Activated CD4-positive, CD25-positive, alpha-beta regulatory T cell treated with anti-CD3 and anti-CD28 coated beads, Interleukin-2, amount 50 U/mL, for 16 hours (primary cell): ENCODE measurements around the gene NOS1AP.
"Not testable (repeated sequence)": the region's sequence is repeated elsewhere in the genome, so short reads cannot be mapped to it uniquely, and the experiment has no call there.

Source experiments
- DNase-seq: peaks from one replicate; pipeline ENCODE4 v3.0.0-alpha.2; 2020; ENCODE audit warnings: low read depth, low spot score

The NOS1AP gene

DNA sequence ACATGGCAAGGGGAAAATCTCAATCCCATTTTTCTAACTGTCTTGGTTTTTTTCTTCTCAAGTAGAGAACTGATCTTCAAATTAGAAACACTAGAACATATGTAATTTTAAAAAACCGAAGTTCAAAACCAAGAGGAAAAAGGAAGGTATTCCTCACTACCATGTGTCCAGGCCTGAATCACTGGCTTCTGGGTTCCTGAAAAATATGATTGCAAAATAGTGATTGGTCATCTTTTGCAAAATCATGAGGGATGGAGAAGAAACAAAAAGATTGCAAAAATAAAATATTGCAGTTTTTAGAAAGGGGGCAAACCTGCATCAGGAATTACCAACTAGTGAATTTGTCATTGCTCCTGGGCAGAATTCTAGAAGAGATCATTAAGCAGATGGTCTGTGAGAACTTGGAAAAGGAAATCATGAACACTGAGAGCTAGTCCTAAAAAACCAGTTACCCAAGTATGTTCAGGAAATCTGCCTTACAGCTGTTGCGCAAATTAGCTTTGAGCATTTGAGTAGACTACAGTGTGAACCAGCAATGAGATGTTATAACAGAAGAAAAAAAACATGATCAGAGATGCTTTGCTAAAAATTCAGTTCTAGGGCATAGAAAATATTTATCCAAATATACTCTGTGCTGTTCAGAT is 257.8 kb downstream of the NOS1AP start:
- no peak for DNase-seq

DNA sequence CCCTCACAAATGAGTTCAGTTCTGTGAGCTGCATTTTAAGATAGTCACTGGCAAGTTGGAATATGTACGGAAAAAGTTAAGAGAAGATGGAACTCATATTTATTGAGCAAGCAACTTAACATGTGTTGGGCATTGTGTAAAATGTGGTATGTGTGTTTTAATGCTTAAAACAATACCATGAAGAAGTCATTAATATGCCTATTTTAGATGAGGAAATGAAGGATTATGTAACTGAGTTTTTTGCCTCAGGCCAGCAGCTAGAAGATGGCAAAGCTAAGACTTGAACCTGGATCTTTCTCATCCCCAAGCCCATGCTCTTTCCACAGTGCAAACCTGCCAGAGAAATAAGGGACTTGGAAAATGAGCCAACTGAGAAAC is 258.3 kb downstream of the NOS1AP start:
- DNase-seq = no peak

DNA sequence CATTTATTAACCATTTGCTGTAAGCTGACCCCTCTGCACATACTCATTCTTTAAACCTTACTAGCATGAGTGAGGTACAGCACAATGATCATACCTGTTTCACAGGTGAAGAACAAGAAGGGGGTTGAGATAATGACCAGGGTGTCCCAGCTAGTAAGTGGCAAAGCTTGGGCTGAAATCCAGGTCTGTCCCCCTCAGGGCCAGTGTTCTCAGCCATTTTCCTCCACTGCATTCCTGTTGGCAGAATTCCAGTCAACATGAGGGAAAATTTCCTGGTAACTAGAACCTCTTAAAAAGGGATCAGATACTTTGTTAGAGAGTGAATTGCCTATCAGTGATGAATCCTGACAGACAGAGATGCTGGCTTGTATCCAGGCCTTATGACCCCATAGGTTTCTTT is 259.0 kb downstream of the NOS1AP start:
- no peak for DNase-seq

DNA sequence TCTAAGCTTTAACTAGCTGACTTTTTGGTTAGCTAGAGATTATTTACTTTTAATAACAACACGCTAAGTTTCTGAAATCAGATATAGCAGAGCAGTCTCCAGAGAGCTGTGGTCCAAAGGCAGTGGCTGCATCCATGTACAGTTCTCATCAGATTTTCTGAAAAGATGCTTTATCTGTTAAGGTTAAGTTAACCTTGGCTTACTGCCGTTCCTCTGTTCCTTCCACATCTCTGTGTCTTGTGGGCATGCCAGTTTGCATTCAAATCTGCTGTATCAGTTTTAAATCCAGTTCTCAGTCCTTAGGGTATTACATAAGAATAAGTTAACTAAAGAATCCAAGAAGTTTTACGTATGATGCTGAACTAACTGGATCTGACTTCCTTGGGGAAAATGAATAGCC is 260.3 kb downstream of the NOS1AP start:
- DNase-seq = no peak

DNA sequence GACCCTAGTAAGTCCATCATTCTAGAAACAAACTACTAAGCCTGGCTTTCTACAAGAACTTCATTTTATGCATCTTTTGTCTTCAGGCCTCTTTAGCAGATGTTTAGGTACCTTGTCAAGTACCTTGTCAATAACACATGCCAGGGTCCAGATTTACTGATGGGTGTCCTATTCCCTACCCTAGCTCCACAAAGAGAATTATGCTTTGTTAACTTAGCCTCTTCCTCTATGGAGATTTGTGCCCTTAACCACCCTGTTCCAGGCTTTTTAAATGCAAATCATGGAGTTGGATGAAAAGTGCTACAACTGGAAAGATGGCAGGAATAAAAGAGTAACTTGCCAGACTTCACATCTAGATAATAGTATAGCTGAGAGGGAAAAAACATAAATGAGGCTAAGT is 264.5 kb downstream of the NOS1AP start:
- DNase-seq = no peak

DNA sequence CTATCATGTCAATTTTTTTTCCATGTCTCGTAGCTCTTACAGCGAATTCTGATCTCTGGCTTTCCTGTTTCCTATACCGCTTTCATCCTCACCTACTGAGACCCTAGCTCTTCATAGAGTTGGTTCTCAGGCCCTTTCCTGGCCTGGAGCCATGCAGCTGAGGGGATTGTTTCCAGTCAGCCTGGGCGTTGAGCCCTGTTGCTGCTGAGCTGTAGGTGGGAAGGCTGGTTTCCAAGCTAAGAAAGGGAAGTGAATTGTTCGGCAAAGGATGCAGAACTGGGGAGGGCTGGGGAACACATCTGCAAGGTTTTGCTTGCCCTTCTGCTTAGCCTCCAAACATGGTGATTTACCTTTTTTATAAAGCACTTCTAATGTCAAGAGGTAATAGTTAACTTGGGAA is 265.6 kb downstream of the NOS1AP start:
- no peak for DNase-seq

DNA sequence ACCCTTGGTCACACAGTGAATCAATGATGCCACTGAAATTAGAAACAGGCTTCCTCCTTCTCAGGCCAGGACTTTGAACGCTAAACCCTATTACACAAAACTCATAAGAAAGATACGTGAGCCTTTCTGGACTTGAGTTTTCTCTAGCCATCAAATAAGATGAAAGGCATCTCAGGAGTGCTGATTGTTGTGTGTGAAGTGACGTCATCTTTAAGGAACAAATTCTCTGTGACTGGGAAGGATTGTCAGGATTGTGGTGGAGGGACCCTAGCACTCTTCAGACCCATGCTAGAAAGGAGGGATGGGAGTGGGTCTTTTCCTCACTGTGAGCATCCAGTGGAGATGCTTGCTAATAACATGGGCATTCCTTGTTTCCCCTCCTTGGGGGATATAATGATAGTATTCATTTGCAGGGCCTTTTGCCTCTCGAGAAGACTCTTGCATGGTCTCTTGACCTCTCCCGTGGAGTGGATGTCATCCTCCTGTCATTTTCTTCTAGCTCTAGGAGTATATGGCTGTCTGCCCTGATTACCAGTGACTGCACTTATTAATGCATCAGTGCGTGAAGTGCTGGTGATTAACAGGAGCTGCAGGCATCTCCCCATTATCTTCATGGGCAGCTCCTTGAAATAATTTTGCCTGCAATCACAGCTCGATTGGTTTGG is 267.3 kb downstream of the NOS1AP start:
- no peak for DNase-seq

DNA sequence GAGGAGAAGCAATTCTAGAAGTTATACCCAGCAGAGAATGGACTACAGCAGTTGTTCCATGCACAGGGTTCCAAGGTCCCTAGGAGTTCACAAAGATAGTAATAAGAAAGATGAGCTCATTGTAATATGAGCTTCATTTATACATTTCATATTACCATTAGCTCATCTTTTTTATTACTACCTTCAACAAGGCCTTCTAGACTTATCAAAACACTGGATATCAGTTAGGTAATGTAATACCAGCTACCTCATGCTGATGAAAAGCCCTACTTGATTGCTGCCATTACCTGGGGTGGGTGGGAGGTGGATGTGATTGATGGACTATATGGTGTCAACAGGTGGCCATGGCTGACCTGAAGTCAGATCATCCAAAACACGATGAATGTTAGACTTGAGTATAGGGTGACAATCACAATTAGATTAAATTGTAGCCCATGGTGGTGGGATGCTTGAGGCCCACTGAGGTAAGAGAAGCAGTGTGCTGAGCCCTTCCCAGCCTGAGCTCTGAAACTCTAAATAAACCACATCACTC is 273.0 kb downstream of the NOS1AP start:
- DNase-seq = no peak

DNA sequence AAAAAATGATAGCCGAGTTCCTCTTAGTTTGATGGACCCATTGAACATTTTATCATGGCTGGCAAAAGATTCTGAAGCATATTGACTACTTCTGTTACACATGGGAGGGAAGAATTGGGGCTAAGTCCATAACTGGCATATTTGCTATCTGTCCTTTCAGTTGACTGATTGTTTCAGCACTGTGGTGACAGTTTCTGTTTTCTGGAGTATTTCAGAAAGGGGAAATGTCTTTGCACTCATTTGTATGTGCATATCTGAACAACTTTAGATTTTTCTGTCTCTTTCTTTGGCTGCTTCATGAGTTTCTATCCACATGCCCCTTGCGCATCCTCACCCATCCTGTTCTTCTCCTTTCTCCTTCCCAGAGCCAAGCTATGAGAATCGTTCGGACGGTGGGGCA is 274.0 kb downstream of the NOS1AP start:
- DNase-seq = no peak

DNA sequence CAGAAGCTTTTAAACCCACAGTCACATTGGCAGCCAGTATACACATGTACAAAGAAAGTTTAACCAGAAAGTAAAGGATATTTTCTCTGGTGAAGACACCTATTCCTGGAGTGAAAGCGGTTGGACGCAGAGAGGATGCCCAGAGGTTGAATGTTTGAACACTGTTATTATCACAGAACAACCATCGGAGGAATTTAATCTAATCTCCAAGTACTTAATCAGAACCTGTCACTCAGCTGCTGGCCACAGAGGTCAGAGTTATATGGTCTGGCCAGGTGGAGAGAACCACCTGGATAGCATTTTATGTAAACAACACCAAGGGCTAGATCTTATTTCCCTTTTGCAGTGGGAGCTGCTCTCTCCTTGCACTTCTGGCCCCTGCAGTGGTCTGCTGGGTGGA is 277.8 kb downstream of the NOS1AP start:
- DNase-seq = no peak

DNA sequence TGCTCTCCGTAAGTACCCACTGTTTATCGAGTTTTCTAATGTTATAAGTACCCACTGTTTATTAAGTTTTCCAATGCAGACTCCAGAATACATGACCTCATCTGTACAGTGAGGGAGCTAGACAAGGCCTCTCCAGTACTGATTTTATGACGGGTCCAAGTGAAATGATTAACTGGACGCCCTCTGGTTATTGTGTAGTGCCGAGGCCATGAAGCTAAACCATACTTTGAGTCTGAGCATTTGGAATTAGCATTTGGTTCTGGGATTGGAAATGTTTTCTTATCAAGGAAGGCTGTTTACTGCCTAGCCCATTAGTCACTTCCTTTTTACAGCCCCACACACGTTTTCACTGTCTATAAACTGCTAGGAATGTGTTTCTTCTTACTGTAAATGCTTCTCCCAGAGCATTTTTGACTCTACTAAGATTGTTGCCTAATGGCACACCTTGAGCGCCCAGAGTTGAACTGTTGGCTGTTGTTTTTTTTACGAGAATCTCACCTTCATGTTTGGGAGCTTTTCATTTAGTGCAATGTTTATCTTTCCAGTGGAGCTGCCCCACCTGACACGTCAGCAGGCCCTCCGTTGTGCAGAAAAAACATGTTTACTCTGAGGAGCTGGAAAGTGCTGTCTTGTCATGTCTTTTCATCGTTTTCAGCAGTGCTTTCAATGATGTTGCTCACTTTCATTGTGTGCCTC is 280.3 kb downstream of the NOS1AP start:
- DNase-seq = no peak

DNA sequence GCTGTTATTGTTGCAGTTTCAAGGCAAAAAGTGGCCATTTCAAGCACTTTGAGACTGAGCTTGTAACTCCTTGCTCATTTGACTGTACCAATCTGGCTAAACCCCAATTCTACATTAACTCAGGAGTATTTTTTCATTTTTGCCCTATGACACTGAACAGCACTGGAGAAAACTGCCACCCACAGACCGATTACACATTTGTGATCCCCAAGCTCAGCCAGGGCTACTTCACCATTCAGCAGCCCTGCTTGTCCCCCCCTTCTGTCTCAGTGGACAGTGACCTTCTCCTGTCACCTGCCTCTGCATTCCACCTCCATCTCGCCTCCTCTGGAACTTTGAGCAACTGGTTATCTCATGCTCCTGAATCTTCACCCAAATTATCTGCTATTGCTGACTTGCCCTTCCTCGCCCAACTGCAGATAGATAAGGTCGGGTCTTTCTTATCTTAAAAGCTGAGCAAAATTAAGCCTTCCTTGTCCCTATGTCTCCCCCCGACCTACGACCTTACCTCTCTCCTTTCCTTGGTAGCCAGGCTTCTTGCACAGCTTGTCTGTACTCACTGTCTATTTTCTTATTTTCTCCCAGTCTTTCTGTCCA is 281.9 kb downstream of the NOS1AP start:
- DNase-seq = no peak

DNA sequence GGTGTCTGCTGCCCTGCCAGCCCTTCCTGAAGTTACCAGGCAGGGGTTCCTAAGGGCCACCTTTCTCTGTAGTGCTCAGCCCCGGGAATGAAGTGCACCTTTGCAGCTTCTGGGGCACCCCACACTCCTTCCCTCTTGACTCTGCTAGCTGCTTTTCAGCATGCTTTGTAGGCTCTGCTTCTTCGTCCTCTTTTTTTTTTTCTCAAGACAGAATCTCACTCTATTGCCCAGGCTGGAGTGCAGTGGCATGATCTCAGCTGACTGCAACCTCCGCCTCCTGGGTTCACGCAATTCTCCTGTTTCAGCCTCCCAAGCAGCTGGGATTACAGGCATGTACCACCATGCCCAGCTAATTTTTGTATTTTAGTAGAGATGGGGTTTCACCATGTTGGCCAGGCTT is 282.4 kb downstream of the NOS1AP start:
- DNase-seq = not testable (repeated sequence)

DNA sequence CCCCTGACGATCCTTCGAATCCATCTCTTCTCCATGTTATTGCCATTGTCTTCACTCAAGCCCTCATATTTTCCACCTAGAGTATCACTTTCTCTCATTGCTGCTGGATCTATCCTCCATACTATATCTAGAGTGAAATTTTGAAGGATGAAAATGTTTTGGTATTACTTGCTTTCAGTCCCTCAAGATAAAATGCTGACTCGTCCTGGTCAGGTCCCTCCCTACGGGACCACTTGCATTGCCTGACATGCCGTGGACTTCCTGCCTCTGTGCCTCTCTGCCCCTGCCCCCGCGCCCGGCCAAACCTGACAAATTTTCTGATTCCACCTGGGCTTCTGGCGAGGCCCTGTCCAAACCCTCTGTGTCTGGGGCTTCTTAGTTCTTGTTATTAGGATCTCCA is 283.6 kb downstream of the NOS1AP start:
- no peak for DNase-seq

DNA sequence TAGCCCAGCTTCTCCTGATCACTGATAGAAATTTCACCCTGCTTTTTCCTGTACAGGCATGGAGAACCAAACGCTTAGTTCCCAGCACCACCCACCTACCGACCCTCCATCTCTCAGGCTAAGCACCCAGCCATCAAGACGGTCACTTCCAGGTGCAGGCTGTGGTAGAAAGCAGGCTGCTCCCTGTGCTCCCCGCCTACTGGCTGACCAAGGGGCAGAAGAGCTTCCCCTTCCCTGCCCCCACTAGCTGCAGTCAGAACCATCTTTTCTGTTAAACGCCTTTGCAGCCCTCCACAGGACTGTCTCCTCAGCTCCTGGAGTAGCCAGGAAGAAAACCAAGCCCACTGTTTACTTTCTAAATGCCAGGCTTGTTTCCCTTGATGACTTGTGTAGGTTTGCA is 284.2 kb downstream of the NOS1AP start:
- DNase-seq = no peak

DNA sequence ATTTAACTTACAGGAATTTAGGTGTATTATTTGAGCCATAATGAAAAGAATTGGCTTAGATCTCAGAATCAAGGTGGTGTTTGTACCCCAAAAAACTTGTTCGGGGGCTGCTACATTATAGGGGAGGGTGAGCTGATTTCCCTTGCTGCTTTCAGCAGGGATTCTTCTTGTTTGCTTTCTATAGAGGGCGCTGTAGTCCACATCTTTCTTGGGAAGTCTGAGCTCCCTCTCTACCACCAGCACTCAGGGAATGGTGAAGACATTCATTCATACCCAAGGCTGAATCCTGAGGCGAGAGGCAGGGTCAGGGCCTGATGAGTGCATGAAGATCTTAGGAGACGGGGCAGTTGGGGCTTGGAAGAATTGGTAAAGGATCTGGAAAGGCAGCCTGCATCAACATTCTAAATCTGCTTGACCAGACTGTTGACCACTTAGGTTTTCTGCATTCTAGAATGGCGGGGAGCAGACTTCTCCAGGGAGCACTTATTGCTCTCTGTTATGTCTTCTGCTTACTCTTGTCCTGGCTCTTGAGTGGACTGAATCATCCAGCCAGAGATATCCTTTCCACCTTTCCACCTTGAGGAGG is 288.3 kb downstream of the NOS1AP start:
- no peak for DNase-seq

DNA sequence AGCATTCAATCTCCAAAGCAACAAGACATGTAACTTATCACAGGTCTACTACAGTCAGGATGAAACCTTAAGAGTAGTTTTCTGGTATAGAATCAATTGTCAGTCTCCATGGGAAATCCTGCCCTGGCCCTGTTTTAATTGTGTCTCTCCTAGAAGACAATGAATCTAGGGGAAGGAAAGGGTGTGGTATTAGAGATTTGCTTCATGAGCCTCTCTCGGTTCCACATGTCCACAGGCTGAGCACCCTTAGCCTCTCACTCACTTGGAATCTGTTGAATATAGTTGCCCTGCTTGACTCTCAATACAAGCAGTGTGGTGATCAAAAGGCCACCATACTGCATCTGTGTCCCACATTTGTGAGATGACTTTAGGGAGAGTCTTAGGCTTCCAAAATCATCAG is 289.4 kb downstream of the NOS1AP start:
- no peak for DNase-seq

DNA sequence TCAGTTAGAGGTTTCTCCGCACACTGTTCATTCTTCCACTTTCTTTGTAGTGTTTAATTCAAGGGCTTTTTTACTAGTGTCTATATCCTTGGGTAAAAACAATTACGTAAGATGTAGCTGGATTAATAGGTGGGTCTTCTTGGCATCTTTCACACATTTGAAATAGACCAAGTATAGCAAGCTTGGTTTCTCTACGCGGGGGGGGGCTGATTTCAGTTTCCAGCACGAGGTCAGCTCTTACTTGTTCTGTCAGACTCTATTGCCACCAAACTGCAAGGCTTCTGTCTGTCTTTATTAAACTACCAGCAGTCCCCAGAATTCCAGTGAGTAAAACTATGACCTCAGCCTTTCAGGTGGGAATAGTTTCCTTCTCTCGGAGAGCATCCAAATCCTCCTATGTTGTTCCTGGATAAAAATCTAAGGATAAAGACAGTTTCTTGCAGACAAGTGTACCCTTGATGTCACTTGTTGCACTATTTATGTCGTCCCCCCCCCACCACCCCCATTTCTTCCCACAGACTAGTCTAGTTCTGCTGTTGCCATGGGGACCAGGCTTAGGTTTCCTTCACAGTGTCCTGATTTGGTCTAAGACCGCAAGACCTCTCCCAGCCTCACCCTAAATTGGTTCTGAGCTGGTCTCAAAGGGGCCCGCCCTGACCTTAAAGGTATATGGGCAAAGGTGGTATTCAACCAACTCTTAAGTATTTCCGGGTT is 290.2 kb downstream of the NOS1AP start:
- no peak for DNase-seq

DNA sequence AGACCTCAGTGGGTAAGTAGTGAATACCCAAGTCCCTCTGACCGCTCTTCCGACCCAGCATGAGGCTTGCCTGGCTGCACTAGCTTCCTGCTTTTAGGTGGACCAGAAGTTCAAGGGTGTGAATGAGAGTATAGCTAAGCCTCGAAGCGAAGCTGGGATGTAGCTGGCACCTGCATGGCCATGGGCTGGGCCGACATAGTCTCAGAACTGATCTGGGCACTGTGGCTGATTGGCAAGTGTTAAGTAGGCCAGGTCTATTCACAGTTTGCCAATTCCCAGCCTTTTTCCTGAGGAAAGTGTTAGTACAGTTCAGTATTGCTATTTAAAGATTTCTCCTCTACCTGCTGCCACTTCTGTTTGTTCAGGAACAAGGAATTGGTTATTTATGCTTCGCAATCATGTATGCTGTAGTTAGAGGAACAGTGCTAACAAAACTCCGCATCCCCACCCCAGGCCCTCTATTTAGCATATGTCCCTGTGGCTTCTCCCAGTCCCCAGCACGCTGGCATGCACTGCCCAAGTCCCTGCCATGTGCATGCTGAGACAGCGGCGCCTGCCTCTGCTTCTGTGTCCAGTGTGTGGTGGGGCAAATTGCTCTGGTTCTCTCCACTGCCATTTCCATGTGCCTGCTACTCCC is 290.9 kb downstream of the NOS1AP start:
- DNase-seq = no peak

DNA sequence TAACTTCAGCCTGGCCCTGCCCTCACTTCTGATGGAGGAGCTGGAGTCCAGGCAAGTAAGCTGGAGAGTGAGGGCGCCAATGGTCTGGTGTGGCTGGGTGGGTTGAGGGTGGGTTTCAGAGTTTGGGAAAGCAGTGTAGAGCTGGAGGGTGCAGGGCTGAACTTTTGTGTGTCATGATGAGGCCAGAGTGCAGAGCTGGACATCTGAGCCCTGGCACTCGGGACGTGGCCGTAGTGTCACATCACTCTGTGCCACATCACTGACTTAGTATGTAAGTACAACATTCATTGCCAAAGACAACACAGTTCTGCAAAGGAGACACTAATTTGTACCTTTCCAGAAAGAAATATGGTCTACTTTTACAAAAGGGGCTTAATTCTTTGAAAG is 291.4 kb downstream of the NOS1AP start:
- DNase-seq = no peak

DNA sequence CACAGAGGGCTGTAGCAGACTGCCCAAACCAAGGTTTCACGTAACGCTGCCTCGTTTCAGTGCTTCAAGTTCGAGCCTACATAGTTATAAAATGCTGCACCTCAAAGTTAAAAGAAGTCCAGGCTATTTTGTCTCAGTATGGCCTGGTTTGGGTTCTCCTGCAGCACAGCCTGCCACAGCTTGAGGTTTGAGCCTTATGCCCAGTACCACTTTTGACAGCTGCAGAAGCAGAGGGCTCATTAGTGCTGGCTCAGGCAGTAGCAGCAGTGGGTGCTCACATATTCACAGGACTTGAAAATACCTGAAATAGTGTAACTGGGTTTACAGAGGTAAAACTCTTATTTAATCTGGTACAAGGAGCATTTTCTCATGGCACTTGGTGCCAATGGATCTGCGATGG is 291.9 kb downstream of the NOS1AP start:
- DNase-seq = no peak
